ENCODE measurements around the gene ITIH5. TPM values are rescaled to one million over a fixed set of nuclear protein-coding genes. Genes with fewer than 3 reads are reported as not detected.
A peak's percentile ranks its signal among the peaks of the same experiment; 100 is the strongest.

ITIH5 gene
- total and polyA plus RNA-seq, 2 donors (not counting 1 experiment from before 2014, with no cell fraction given): 0.22 to 12.4 TPM

DNA sequence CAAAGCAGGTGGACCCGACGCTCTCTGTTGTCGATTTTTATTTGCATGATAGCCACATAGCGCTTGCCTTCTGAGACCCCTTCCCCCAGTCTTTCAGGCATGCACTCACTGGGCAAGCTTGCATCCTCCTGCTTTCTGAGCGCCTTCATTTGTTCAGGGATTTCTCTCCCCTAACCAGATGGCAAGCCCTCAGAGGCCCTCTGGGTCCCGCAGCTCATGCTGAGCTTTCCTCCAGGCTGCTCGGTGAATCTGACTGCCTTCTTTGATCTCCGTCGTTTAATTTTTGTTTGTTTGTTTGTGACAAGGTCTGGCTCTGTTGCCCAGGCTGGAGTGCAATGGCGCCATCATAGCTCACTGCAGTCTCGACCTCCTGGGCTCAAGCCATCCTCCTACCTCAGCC is 58.8 kb downstream of the ITIH5 start:
- no peak overlapping the region for H2AFZ ChIP-seq (ENCODE audit: low read length)
- no peak overlapping the region for H3K4me3 ChIP-seq (replicated peaks in 1 of 4; ENCODE audit: control extremely low read depth in 1 of 4, insufficient read depth in 1 of 4, low read depth in 3 of 4, low read length in 4 of 4)
- DNase-seq (ENCODE audit: low read depth in 2 of 2): no peak
- no peaks in the 10 kb centered on the region for H4K20me1 ChIP-seq (ENCODE audit: control insufficient read depth, extremely low read depth, insufficient read depth, low read length)
- H3K9ac ChIP-seq (ENCODE audit: insufficient read depth, low read length): no peak overlapping the region
- H3K9me3 ChIP-seq (ENCODE audit: control insufficient read depth, insufficient read depth, low read depth, low read length): no peaks in the 10 kb centered on the region
- H3K79me2 ChIP-seq (ENCODE audit: control insufficient read depth, insufficient read depth, low read length): no peaks in the 10 kb centered on the region
- H3K4me1 ChIP-seq (ENCODE audit: control insufficient read depth, extremely low read depth, insufficient read depth, low read length): no peaks in the 10 kb centered on the region
- TF ChIP-seq, protein P1, sequence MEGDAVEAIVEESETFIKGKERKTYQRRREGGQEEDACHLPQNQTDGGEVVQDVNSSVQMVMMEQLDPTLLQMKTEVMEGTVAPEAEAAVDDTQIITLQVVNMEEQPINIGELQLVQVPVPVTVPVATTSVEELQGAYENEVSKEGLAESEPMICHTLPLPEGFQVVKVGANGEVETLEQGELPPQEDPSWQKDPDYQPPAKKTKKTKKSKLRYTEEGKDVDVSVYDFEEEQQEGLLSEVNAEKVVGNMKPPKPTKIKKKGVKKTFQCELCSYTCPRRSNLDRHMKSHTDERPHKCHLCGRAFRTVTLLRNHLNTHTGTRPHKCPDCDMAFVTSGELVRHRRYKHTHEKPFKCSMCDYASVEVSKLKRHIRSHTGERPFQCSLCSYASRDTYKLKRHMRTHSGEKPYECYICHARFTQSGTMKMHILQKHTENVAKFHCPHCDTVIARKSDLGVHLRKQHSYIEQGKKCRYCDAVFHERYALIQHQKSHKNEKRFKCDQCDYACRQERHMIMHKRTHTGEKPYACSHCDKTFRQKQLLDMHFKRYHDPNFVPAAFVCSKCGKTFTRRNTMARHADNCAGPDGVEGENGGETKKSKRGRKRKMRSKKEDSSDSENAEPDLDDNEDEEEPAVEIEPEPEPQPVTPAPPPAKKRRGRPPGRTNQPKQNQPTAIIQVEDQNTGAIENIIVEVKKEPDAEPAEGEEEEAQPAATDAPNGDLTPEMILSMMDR (conservative IDR thresholded peaks at IDR 0.05 in 1 of 2, IDR thresholded peaks at IDR 0.05 in 1 of 2; ENCODE audit: low read depth in 1 of 2, low read length in 2 of 2): no peak
- no peak for TF ChIP-seq EZH2 (IDR thresholded peaks at IDR 0.05; ENCODE audit: low read length, missing control alignments)
- no peak overlapping the region for H3K27ac ChIP-seq (ENCODE audit: insufficient read depth, low read length)
- no peaks in the 10 kb centered on the region for H3K36me3 ChIP-seq (ENCODE audit: control insufficient read depth, insufficient read depth, low read length)
- no peaks in the 10 kb centered on the region for H3K27me3 ChIP-seq (ENCODE audit: control insufficient read depth, insufficient read depth, low read length)
- no peak overlapping the region for H3K4me2 ChIP-seq (ENCODE audit: extremely low read depth, insufficient read depth, low read length)

DNA sequence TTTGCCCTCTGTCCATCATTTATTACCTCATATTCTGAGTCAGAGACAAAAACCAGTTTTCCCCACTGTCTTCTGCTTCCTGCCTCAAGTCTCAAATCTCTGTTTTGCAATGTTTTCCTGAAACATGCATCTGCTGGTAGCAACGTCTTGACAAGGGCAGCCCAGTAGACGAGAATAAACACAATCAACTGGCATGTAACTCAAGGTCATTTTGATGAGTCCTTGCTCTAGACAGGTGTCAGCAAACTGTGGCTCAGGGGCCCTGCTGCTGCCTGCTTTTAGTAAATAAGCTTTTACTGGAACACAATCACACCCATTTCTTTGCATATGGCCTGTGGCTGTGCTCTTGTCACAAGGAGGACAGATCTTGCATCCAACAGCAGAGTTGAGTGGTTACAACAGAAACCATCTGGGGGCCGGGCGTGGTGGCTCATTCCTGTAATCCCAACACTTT is 59.8 kb downstream of the ITIH5 start:
- no peaks in the 10 kb centered on the region for H3K36me3 ChIP-seq (ENCODE audit: control insufficient read depth, insufficient read depth, low read length)
- H3K4me2 ChIP-seq (ENCODE audit: extremely low read depth, insufficient read depth, low read length): no peak overlapping the region
- H4K20me1 ChIP-seq (ENCODE audit: control insufficient read depth, extremely low read depth, insufficient read depth, low read length): no peaks in the 10 kb centered on the region
- H3K4me1 ChIP-seq (ENCODE audit: control insufficient read depth, extremely low read depth, insufficient read depth, low read length): no peaks in the 10 kb centered on the region
- DNase-seq (ENCODE audit: low read depth in 2 of 2): peak in 1 of 2 donors; percentile 56
- TF ChIP-seq EZH2 (IDR thresholded peaks at IDR 0.05; ENCODE audit: low read length, missing control alignments): no peak
- TF ChIP-seq, protein P1 (conservative IDR thresholded peaks at IDR 0.05 in 1 of 2, IDR thresholded peaks at IDR 0.05 in 1 of 2; ENCODE audit: low read depth in 1 of 2, low read length in 2 of 2): no peak
- no peaks in the 10 kb centered on the region for H3K27me3 ChIP-seq (ENCODE audit: control insufficient read depth, insufficient read depth, low read length)
- no peaks in the 10 kb centered on the region for H3K9me3 ChIP-seq (ENCODE audit: control insufficient read depth, insufficient read depth, low read depth, low read length)
- no peaks in the 10 kb centered on the region for H3K79me2 ChIP-seq (ENCODE audit: control insufficient read depth, insufficient read depth, low read length)
- H3K4me3 ChIP-seq (replicated peaks in 1 of 4; ENCODE audit: control extremely low read depth in 1 of 4, insufficient read depth in 1 of 4, low read depth in 3 of 4, low read length in 4 of 4): no peak overlapping the region
- H3K9ac ChIP-seq (ENCODE audit: insufficient read depth, low read length): no peak overlapping the region
- H2AFZ ChIP-seq (ENCODE audit: low read length): no peak overlapping the region
- no peak overlapping the region for H3K27ac ChIP-seq (ENCODE audit: insufficient read depth, low read length)

DNA sequence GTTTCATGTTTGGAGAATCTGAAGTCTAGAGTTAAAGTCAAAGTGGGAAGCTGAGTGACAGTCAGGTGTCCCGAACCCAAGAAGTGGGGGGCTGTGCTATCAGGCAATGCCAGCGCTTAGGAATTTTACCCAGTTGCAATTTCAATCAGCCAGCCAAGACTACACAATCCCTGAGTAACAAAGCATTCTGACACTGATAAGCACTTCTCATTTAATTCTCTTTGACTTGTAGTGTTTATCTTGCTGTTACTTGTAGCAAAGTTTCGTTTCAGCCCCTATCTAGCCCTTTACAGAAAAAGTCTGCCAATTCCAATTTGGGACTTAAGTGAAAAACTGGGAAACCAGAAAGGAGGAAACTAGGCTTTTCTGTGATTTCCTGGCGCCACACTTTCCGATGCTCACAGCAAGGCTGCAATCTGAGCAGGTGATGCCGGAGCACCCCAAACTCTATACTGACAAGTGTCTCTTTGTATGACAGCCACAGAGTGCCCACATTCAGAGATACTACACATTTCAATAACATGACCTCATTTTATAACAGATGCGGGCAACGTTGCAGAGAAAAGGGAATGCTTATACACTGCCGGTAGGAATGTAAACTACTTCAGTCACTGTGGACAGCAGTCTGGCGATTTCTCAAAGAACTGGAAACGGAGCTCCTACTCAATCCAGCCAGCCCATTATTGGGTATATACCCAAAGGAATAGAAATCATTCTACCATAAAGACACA is 61.0 kb downstream of the ITIH5 start:
- no peaks in the 10 kb centered on the region for H3K36me3 ChIP-seq (ENCODE audit: control insufficient read depth, insufficient read depth, low read length)
- H3K4me2 ChIP-seq (ENCODE audit: extremely low read depth, insufficient read depth, low read length): no peak overlapping the region
- no peaks in the 10 kb centered on the region for H3K4me1 ChIP-seq (ENCODE audit: control insufficient read depth, extremely low read depth, insufficient read depth, low read length)
- no peaks in the 10 kb centered on the region for H3K9me3 ChIP-seq (ENCODE audit: control insufficient read depth, insufficient read depth, low read depth, low read length)
- DNase-seq (ENCODE audit: low read depth in 2 of 2): peak in 1 of 2 donors; percentile 50
- no peak overlapping the region for H3K9ac ChIP-seq (ENCODE audit: insufficient read depth, low read length)
- H3K4me3 ChIP-seq (replicated peaks in 1 of 4; ENCODE audit: control extremely low read depth in 1 of 4, insufficient read depth in 1 of 4, low read depth in 3 of 4, low read length in 4 of 4): no peak overlapping the region
- H2AFZ ChIP-seq (ENCODE audit: low read length): no peak overlapping the region
- H4K20me1 ChIP-seq (ENCODE audit: control insufficient read depth, extremely low read depth, insufficient read depth, low read length): no peaks in the 10 kb centered on the region
- H3K27ac ChIP-seq (ENCODE audit: insufficient read depth, low read length): no peak overlapping the region
- H3K27me3 ChIP-seq (ENCODE audit: control insufficient read depth, insufficient read depth, low read length): no peaks in the 10 kb centered on the region
- no peaks in the 10 kb centered on the region for H3K79me2 ChIP-seq (ENCODE audit: control insufficient read depth, insufficient read depth, low read length)
- TF ChIP-seq, protein P1 (conservative IDR thresholded peaks at IDR 0.05 in 1 of 2, IDR thresholded peaks at IDR 0.05 in 1 of 2; ENCODE audit: low read depth in 1 of 2, low read length in 2 of 2): peak in 1 of 2 donors; percentile 21
- TF ChIP-seq EZH2 (IDR thresholded peaks at IDR 0.05; ENCODE audit: low read length, missing control alignments): no peak

Measured in fibroblast of lung (primary cell).